ENCODE results near the gene ATF2. TPM values are rescaled to one million over a fixed set of nuclear protein-coding genes. Genes with fewer than 3 reads are reported as not detected.
A peak's percentile ranks its signal among the peaks of the same experiment; 100 is the strongest.

Gene ATF2, protein sequence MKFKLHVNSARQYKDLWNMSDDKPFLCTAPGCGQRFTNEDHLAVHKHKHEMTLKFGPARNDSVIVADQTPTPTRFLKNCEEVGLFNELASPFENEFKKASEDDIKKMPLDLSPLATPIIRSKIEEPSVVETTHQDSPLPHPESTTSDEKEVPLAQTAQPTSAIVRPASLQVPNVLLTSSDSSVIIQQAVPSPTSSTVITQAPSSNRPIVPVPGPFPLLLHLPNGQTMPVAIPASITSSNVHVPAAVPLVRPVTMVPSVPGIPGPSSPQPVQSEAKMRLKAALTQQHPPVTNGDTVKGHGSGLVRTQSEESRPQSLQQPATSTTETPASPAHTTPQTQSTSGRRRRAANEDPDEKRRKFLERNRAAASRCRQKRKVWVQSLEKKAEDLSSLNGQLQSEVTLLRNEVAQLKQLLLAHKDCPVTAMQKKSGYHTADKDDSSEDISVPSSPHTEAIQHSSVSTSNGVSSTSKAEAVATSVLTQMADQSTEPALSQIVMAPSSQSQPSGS
- 10 to 100 TPM; 29.7 to 32.1 TPM for total RNA-seq
- long read RNA-seq, full-length matches to known transcripts, result 12 of 13 reads
- long read RNA-seq, partial matches to known transcripts, result 0 of 13 reads
- long read RNA-seq, other reads (novel, unspliced or antisense), result 1 of 13 reads

GRCh38 chr2:175167792-175168563 lies at the start of gene ATF2:
Gene ATF2 (minus strand): TSS chr2:175168203. CDS start chr2:175136443, 31,760 bp downstream.
- intact Hi-C loops (cut with DNase I), result no loop called here
- DNase-seq (peak; percentile 99), ATAC-seq (peak; percentile 95 to 98)

- intact Hi-C loops (cut with DNase I), result no loop called here
- ATAC-seq, result peak; percentile 90 to 98
- peak; percentile 67 for DNase-seq
Measured at GRCh38 chr2:175207741-175208438, 39.9 kb upstream of the ATF2 start.

GRCh38 chr2:175206866-175207265 lies 38.9 kb upstream of the ATF2 start:
- ATAC-seq (no peak), DNase-seq (no peak)
- intact Hi-C loops (cut with DNase I), result no loop called here

DNA sequence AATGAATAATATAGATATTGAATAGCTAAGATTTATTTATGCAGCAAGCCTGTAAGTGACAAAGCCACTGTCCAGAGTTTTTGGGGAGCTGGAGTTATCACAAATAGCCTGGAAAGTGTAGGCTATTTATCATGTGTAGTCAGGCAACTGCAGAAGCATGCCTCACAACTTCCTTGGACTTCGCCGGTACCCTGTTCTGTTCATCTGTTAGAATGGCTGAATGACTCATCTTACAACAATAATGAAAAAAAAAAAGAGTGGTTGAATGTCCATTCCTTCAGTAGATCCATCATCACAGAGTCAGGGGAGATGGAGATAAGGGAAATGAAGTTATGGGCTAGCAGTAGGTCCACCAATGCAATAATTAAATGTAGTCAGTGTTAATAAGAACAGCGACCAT lies 37.5 kb upstream of the ATF2 start:
- DNase-seq, result no peak
- no peak for ATAC-seq

GRCh38 chr2:175203621-175204496 lies 35.9 kb upstream of the ATF2 start:
- ATAC-seq, result peak; percentile 69 to 76
- peak; percentile 43 for DNase-seq
- intact Hi-C loops (cut with DNase I), result loop anchor here in 1 of 2 donors (5.0 kb wide), 1 partner anchor 78 kb away; no protein-coding TSS in a partner anchor

More for the DNA sequence above, 37.5 kb upstream of the ATF2 start:
- intact Hi-C loops (cut with DNase I), result no loop called here

GRCh38 chr2:175195012-175195411 lies 27.0 kb upstream of the ATF2 start:
- intact Hi-C loops (cut with DNase I), result no loop called here
- ATAC-seq (no peak), DNase-seq (no peak)

DNA sequence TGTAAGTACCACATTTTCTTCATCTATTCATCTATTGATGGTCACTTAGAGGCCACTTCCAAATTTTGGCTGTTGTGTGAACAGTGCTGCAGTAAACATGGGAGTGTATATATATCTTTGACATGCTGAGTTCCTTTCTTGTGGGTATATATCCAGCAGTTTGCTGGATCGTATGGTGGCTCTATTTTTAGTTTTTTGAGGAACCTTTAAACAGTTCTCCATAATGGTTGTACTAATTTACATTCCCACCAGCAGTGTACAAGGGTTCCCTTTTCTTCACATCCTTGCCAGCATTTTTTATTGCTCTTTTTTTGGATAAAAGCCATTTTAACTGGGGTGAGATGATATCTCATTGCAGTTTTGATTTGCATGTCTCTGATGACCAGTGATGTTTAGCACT lies 20.8 kb upstream of the ATF2 start:
- no peak for DNase-seq

DNA sequence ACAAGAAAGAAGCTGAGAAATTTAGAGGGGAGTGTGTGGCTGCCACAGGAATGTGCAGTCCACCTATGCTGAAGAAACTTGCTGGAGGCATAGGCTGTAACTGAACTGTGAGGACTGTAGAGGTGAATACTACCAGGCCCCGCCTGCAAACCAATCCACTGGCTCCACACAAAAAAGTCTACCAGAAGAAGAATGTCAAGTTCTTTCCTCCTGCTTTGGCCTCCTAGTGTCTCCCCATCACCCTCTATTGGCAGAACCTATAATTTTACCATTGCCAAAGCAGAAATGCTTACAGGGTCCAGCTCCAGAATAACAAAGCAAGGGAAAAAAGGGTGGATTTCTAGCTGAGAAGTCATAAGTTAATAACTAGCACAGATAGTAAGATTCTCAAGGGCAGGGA lies 19.4 kb upstream of the ATF2 start:
- ATAC-seq (no peak), DNase-seq (no peak)
- intact Hi-C loops (cut with DNase I), result no loop called here

More for the DNA sequence above, 20.8 kb upstream of the ATF2 start:
- intact Hi-C loops (cut with DNase I), result no loop called here
- no peak for ATAC-seq

GRCh38 chr2:175183674-175184073 lies 15.7 kb upstream of the ATF2 start:
- intact Hi-C loops (cut with DNase I), result no loop called here
- ATAC-seq, result no peak
- no peak for DNase-seq

- ATAC-seq, result no peak
- intact Hi-C loops (cut with DNase I), result no loop called here
Measured at GRCh38 chr2:175181877-175182308, 13.9 kb upstream of the ATF2 start.

GRCh38 chr2:175181104-175181876 lies 13.3 kb upstream of the ATF2 start, which contains the start of gene ATP5MC3:
Gene ATP5MC3 (minus strand): TSS chr2:175181710. CDS start chr2:175181393, 317 bp downstream.
- DNase-seq (peak; percentile 96), ATAC-seq (peak; percentile 96 to 98)
- intact Hi-C loops (cut with DNase I), result no loop called here

More at GRCh38 chr2:175181877-175182308, 13.9 kb upstream of the ATF2 start:
- DNase-seq, result no peak

- DNase-seq (peak; percentile 54), ATAC-seq (peak; percentile 81 to 86)
- intact Hi-C loops (cut with DNase I), result no loop called here
Measured at GRCh38 chr2:175180701-175181103, 12.7 kb upstream of the ATF2 start.

DNA sequence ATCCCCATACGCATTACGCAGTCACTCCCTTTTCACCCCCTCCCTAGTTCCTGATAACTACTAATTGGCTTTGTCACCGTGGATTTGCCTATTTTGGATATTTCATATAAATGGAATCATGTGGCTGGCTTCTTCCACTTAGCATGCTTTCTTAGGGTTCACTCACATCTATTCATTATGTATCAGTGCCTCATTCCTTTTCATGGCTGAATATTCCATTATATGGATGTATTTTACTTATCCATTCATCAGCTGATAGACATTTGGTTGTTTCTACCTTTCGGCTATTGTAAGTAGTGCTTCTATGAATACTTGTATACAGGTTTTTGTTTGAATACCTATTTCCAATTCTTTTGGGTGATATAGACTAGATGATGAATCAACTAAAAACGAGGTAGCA lies 8.6 kb upstream of the ATF2 start:
- no peak for DNase-seq
- ATAC-seq, result no peak
- intact Hi-C loops (cut with DNase I), result no loop called here

DNA sequence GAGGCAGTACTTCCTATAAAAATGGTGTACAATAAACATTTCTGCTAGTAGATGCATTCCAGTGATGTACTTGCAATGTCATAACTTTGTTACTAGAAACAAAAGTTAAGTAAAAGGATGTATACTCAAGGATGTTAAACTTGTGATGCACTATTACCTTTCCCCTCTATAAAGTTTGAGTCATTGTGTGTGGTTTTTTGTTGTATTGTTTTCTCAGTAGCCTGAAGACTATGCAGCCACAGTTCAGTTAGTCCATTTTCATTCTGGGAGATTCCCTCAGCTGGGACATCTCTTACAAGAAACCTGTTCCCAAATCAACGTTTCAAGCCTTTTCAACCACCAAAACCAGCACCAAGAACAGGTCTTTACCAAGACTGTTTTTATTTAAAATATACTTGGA lies 7.9 kb upstream of the ATF2 start:
- no peak for DNase-seq
- intact Hi-C loops (cut with DNase I), result no loop called here
- no peak for ATAC-seq

GRCh38 chr2:175175320-175175719 lies 7.3 kb upstream of the ATF2 start:
- ATAC-seq, result no peak
- DNase-seq, result no peak

GRCh38 chr2:175170659-175171304 lies 2.8 kb upstream of the ATF2 start:
- intact Hi-C loops (cut with DNase I), result no loop called here
- no peak for DNase-seq
- ATAC-seq, result no peak

More at GRCh38 chr2:175175320-175175719, 7.3 kb upstream of the ATF2 start:
- intact Hi-C loops (cut with DNase I), result no loop called here

DNA sequence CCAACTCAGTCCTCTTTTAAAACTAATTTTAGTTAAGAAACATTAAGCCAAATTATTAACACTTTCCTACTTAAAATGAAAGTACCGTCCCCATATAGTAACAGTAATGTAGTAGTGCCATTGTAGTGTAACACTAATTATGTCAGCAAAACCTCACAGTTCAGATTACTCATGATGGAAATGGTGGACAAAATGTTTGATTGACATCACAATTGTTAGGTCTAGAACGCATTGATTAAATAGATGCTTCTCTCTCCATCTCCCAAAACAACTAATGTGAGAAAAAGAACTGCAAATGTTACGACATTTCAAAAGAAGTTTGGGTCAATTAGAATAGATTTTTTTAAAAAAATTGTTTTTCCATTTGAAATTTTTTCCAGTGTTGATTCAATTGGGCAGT lies 1.2 kb upstream of the ATF2 start:
- ATAC-seq (no peak), DNase-seq (no peak)
- intact Hi-C loops (cut with DNase I), result no loop called here

All from left cardiac atrium (tissue), 4 donors.